DND-41 (cell line): ENCODE results near the gene PAPOLA.

ENCODE experiments used
- ATAC-seq: fragments of 200-7000 bp; cut with Tn5 transposase; 3 replicates; pipeline ENCODE4 v1.9.1; 2021; ENCODE audit warnings: low read depth; ENCODE audit not compliant: insufficient read depth
- DNase-seq: peaks from one replicate; pipeline ENCODE4 v3.0.0-alpha.2; 2020
- H2AFZ ChIP-seq: 2 replicates; pipeline ENCODE4 v1.6.0; 2012; ENCODE audit warnings: low read depth, low read length
- H3K27ac ChIP-seq: 2 replicates; pipeline ENCODE4 v1.5.1; 2012; ENCODE audit warnings: low read length, inconsistent platforms
- H3K27me3 ChIP-seq: fragments of 200-600 bp; sonication (generic); 2 replicates; pipeline ENCODE4 v1.6.0; 2012; ENCODE audit warnings: low read length, mild to moderate bottlenecking, inconsistent platforms; ENCODE audit not compliant: insufficient read depth, poor library complexity
- H3K36me3 ChIP-seq: 2 replicates; pipeline ENCODE4 v1.5.1; 2012; ENCODE audit warnings: low read length, inconsistent platforms; ENCODE audit not compliant: insufficient read depth
- H3K4me1 ChIP-seq: 2 replicates; pipeline ENCODE4 v1.5.1; 2012; ENCODE audit warnings: mild to moderate bottlenecking, low read length; ENCODE audit not compliant: insufficient read depth
- H3K4me2 ChIP-seq: 2 replicates; pipeline ENCODE4 v1.6.0; 2012; ENCODE audit warnings: mild to moderate bottlenecking, moderate library complexity, low read length, inconsistent platforms; ENCODE audit not compliant: insufficient read depth
- H3K4me3 ChIP-seq, 2 experiments: fragments of 200-600 bp in 1 of 2; shearing (Covaris generic) in 1 of 2; 2 replicates each; pipeline ENCODE4 v1.5.1; 2012 to 2016; ENCODE audit warnings: inconsistent platforms in 2 of 2, low read length in 2 of 2, mild to moderate bottlenecking in 2 of 2, low read depth in 1 of 2, moderate library complexity in 1 of 2
- H3K79me2 ChIP-seq: 2 replicates; pipeline ENCODE4 v1.6.0; 2012; ENCODE audit warnings: low read length, inconsistent platforms; ENCODE audit not compliant: insufficient read depth
- H3K9ac ChIP-seq: 2 replicates; pipeline ENCODE4 v1.6.0; 2012; ENCODE audit warnings: low read depth, mild to moderate bottlenecking, inconsistent platforms, low read length, moderate library complexity
- H3K9me3 ChIP-seq: 2 replicates; pipeline ENCODE4 v1.5.1; 2012; ENCODE audit warnings: low read length, moderate library complexity, mild to moderate bottlenecking, inconsistent platforms; ENCODE audit not compliant: insufficient read depth, severe bottlenecking
- H4K20me1 ChIP-seq: 2 replicates; pipeline ENCODE4 v1.6.0; 2012; ENCODE audit warnings: low read length; ENCODE audit not compliant: insufficient read depth
- EZH2 ChIP-seq: IDR thresholded peaks from 3 replicates; pipeline ENCODE4 v1.6.1; 2012; ENCODE audit warnings: borderline replicate concordance, low read depth, mild to moderate bottlenecking, moderate library complexity, low read length, inconsistent platforms; ENCODE audit not compliant: severe bottlenecking
- TF ChIP-seq, protein P1 (sequence below): IDR thresholded peaks from 2 replicates; pipeline ENCODE4 v1.5.1; 2012; ENCODE audit warnings: borderline replicate concordance, low read length, moderate library complexity, mild to moderate bottlenecking; ENCODE audit not compliant: poor library complexity, severe bottlenecking; ENCODE audit errors: extremely low read depth

PAPOLA gene

GRCh38 chr14:96568621-96569020, 66.4 kb downstream of the PAPOLA start:
- DNase-seq (no peak), ATAC-seq (no peak)
- Histone ChIP-seq H3K4me3 (no peak overlapping the region), H4K20me1 (no peaks in the 10 kb centered on the region), H3K9me3 (no peaks in the 10 kb centered on the region), H3K4me2 (no peak overlapping the region), H3K27me3 (no peaks in the 10 kb centered on the region), H3K9ac (no peak overlapping the region), H3K4me1 (no peaks in the 10 kb centered on the region), H2AFZ (no peak overlapping the region), H3K36me3 (peaks cover 36% of the 10 kb centered on the region), H3K79me2 (no peaks in the 10 kb centered on the region), H3K27ac (no peak overlapping the region)
- no peak for TF ChIP-seq EZH2
- TF ChIP-seq, protein P1, sequence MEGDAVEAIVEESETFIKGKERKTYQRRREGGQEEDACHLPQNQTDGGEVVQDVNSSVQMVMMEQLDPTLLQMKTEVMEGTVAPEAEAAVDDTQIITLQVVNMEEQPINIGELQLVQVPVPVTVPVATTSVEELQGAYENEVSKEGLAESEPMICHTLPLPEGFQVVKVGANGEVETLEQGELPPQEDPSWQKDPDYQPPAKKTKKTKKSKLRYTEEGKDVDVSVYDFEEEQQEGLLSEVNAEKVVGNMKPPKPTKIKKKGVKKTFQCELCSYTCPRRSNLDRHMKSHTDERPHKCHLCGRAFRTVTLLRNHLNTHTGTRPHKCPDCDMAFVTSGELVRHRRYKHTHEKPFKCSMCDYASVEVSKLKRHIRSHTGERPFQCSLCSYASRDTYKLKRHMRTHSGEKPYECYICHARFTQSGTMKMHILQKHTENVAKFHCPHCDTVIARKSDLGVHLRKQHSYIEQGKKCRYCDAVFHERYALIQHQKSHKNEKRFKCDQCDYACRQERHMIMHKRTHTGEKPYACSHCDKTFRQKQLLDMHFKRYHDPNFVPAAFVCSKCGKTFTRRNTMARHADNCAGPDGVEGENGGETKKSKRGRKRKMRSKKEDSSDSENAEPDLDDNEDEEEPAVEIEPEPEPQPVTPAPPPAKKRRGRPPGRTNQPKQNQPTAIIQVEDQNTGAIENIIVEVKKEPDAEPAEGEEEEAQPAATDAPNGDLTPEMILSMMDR, result no peak

GRCh38 chr14:96571311-96571710, 69.1 kb downstream of the PAPOLA start:
- ATAC-seq, result no peak

GRCh38 chr14:96573473-96574100, 71.4 kb downstream of the PAPOLA start:
- TF ChIP-seq EZH2, result no peak
- TF ChIP-seq, protein P1, result no peak
- Histone ChIP-seq H4K20me1 (no peaks in the 10 kb centered on the region), H3K27ac (no peak overlapping the region), H3K4me2 (no peak overlapping the region), H3K36me3 (no peaks in the 10 kb centered on the region; the same call in 1 of the 2 replicates), H3K27me3 (no peaks in the 10 kb centered on the region), H3K9ac (no peak overlapping the region), H3K4me1 (no peaks in the 10 kb centered on the region), H3K4me3 (no peak overlapping the region), H3K9me3 (no peaks in the 10 kb centered on the region), H3K79me2 (no peaks in the 10 kb centered on the region), H2AFZ (no peak overlapping the region)
- ATAC-seq (no peak), DNase-seq (no peak)

More at GRCh38 chr14:96571311-96571710, 69.1 kb downstream of the PAPOLA start:
- Histone ChIP-seq H3K27ac (no peak overlapping the region), H4K20me1 (no peaks in the 10 kb centered on the region), H3K9me3 (no peaks in the 10 kb centered on the region), H3K9ac (no peak overlapping the region), H2AFZ (no peak overlapping the region), H3K79me2 (no peaks in the 10 kb centered on the region), H3K4me3 (no peak overlapping the region), H3K4me2 (no peak overlapping the region), H3K4me1 (no peaks in the 10 kb centered on the region), H3K36me3 (peaks cover 15% of the 10 kb centered on the region), H3K27me3 (no peaks in the 10 kb centered on the region)
- no peak for DNase-seq
- no peak for TF ChIP-seq EZH2
- TF ChIP-seq, protein P1, result no peak
